ENCODE data around the gene MESD. TPM values are rescaled to one million over a fixed set of nuclear protein-coding genes. Genes with fewer than 3 reads are reported as not detected.

MESD gene
- total RNA-seq, 1 donor = 24.2 TPM

GRCh38 chr15:80976851-80977250, 12.8 kb downstream of the MESD start:
- H3K4me3 ChIP-seq (ENCODE audit: low read depth, low read length) = no peak overlapping the region
- DNase-seq (ENCODE audit: low read depth) = no peak
- no peak for TF ChIP-seq CTCF (IDR thresholded peaks at IDR 0.05; ENCODE audit: insufficient read depth, low read depth, low read length)

GRCh38 chr15:80974914-80975313, 14.7 kb downstream of the MESD start:
- no peak for DNase-seq (ENCODE audit: low read depth)
- TF ChIP-seq CTCF (IDR thresholded peaks at IDR 0.05; ENCODE audit: insufficient read depth, low read depth, low read length) = no peak
- H3K4me3 ChIP-seq (ENCODE audit: low read depth, low read length) = no peak overlapping the region

GRCh38 chr15:80972276-80972675, 17.3 kb downstream of the MESD start:
- no peak overlapping the region for H3K4me3 ChIP-seq (ENCODE audit: low read depth, low read length)
- DNase-seq (ENCODE audit: low read depth) = no peak
- TF ChIP-seq CTCF (IDR thresholded peaks at IDR 0.05; ENCODE audit: insufficient read depth, low read depth, low read length) = no peak

GRCh38 chr15:80971143-80971542, 18.5 kb downstream of the MESD start:
- no peak for TF ChIP-seq CTCF (IDR thresholded peaks at IDR 0.05; ENCODE audit: insufficient read depth, low read depth, low read length)
- DNase-seq (ENCODE audit: low read depth) = no peak
- no peak overlapping the region for H3K4me3 ChIP-seq (ENCODE audit: low read depth, low read length)

GRCh38 chr15:80970658-80971057, 19.0 kb downstream of the MESD start:
- TF ChIP-seq CTCF (IDR thresholded peaks at IDR 0.05; ENCODE audit: insufficient read depth, low read depth, low read length) = no peak
- H3K4me3 ChIP-seq (ENCODE audit: low read depth, low read length) = no peak overlapping the region
- DNase-seq (ENCODE audit: low read depth) = no peak

- no peak overlapping the region for H3K4me3 ChIP-seq (ENCODE audit: low read depth, low read length)
- DNase-seq (ENCODE audit: low read depth) = peak; percentile 72
- peak; percentile 76 for TF ChIP-seq CTCF (IDR thresholded peaks at IDR 0.05; ENCODE audit: insufficient read depth, low read depth, low read length)
These were observed 19.5 kb downstream of the MESD start for GRCh38 chr15:80970018-80970657.

- no peak overlapping the region for H3K4me3 ChIP-seq (ENCODE audit: low read depth, low read length)
- no peak for TF ChIP-seq CTCF (IDR thresholded peaks at IDR 0.05; ENCODE audit: insufficient read depth, low read depth, low read length)
- DNase-seq (ENCODE audit: low read depth) = no peak
These were observed 20.3 kb downstream of the MESD start for GRCh38 chr15:80969316-80969715.

Measured in fibroblast of villous mesenchyme (primary cell).